Naive thymus-derived CD4-positive, alpha-beta T cell (primary cell): Measurements from ENCODE around the gene TSSC4. TPM values are rescaled to one million over a fixed set of nuclear protein-coding genes. Genes with fewer than 3 reads are reported as not detected.

Source experiments
- ATAC-seq: fragments of 150-1000 bp; cut with Tn5 transposase; 2 replicates; pipeline ENCODE4 v1.10.0; 2021; ENCODE audit warnings: mild to moderate bottlenecking, moderate library complexity
- CTCF ChIA-PET: fragments of 350-600 bp; sonication (Branson Sonifier 250); formaldehyde crosslinking; loops from one replicate; lab custom pipeline; 2021; ENCODE audit warnings: antibody characterized with exemption; lab: Charles Lee
- POLR2A ChIA-PET: fragments of 350-600 bp; sonication (Branson Sonifier 250); formaldehyde crosslinking; loops from one replicate; lab custom pipeline; 2021; ENCODE audit warnings: antibody characterized with exemption, inconsistent platforms; lab: Charles Lee
- DNase-seq, 9 donors: peaks; one replicate each; pipeline versions ENCODE4 v3.0.0 to v3.0.0-alpha.2; 2020 to 2022; ENCODE audit warnings: mixed read lengths in 1 of 9
- H3K27ac ChIP-seq: one replicate; pipeline ENCODE4 v1.7.0; 2013; ENCODE audit warnings: mild to moderate bottlenecking, low read depth, low read length, moderate library complexity
- H3K27me3 ChIP-seq, 2 donors: one replicate each; pipeline ENCODE4 v1.7.0; 2013; ENCODE audit warnings: low read length in 2 of 2, mild to moderate bottlenecking in 2 of 2, moderate library complexity in 2 of 2; ENCODE audit not compliant: control insufficient read depth in 2 of 2, insufficient read depth in 2 of 2
- H3K36me3 ChIP-seq, 3 experiments: 1 replicate in 2 of 3; 2 replicates in 1 of 3; pipeline ENCODE4 v1.7.0; 2013; ENCODE audit warnings: low read length in 3 of 3, mild to moderate bottlenecking in 3 of 3, moderate library complexity in 1 of 3; ENCODE audit not compliant: insufficient read depth in 3 of 3, control insufficient read depth in 2 of 3
- H3K4me1 ChIP-seq, 2 donors: one replicate each; pipeline ENCODE4 v1.7.0; 2013; ENCODE audit warnings: low read length in 2 of 2, mild to moderate bottlenecking in 2 of 2, moderate library complexity in 1 of 2; ENCODE audit not compliant: control insufficient read depth in 2 of 2, insufficient read depth in 2 of 2
- H3K4me3 ChIP-seq: 2 replicates; pipeline ENCODE4 v1.7.0; 2013; ENCODE audit warnings: mild to moderate bottlenecking, low read length
- H3K9me3 ChIP-seq, 3 experiments: 1 replicate in 2 of 3; 2 replicates in 1 of 3; pipeline ENCODE4 v1.7.0; 2013; ENCODE audit warnings: low read length in 3 of 3; ENCODE audit not compliant: control insufficient read depth in 2 of 3
- H3K27ac Mint-ChIP-seq, 9 donors: one replicate each; pipeline ENCODE4 v1.8.0; 2020 to 2022; ENCODE audit warnings: mixed read lengths in 9 of 9, mild to moderate bottlenecking in 8 of 9, moderate library complexity in 5 of 9, inconsistent platforms in 2 of 9
- H3K27me3 Mint-ChIP-seq, 5 donors: one replicate each; pipeline ENCODE4 v1.8.0; 2021 to 2022; ENCODE audit warnings: mixed read lengths in 5 of 5, mild to moderate bottlenecking in 1 of 5
- H3K36me3 Mint-ChIP-seq, 5 donors: one replicate each; pipeline ENCODE4 v1.8.0; 2020 to 2022; ENCODE audit warnings: mixed read lengths in 5 of 5, mild to moderate bottlenecking in 3 of 5, inconsistent platforms in 1 of 5
- H3K4me1 Mint-ChIP-seq, 7 donors: one replicate each; pipeline ENCODE4 v1.8.0; 2020 to 2022; ENCODE audit warnings: mixed read lengths in 7 of 7, mild to moderate bottlenecking in 3 of 7, inconsistent platforms in 1 of 7
- H3K4me3 Mint-ChIP-seq, 10 donors: one replicate each; pipeline ENCODE4 v1.8.0; 2020 to 2022; ENCODE audit warnings: mild to moderate bottlenecking in 10 of 10, mixed read lengths in 10 of 10, moderate library complexity in 6 of 10, inconsistent platforms in 2 of 10
- H3K9me3 Mint-ChIP-seq, 11 donors: one replicate each; pipeline ENCODE4 v1.8.0; 2020 to 2022; ENCODE audit warnings: mixed read lengths in 11 of 11, mild to moderate bottlenecking in 4 of 11, inconsistent platforms in 1 of 11, moderate library complexity in 1 of 11
- intact Hi-C, 2 donors: fragments of 100-400 bp; cut with micrococcal nuclease; formaldehyde crosslinking; loops; one replicate each; pipeline ENCODE4 v1.15.1; 2023
- polyA plus RNA-seq, 2 donors: library from polyadenylated mRNA; unstranded; fragments of 300-500 nt; fragmentation: Illumina TruSeq; gene quantifications; one replicate each; pipeline ENCODE4 v1.2.3, GENCODE V29; 2021
- total RNA-seq, 6 experiments: library from RNA in 5 of 6; stranded (reverse) in 5 of 6; gene quantifications; 1 replicate in 5 of 6; 2 replicates in 1 of 6; pipeline ENCODE4 v1.2.3 and lab custom pipeline; 2021 to 2026

Gene TSSC4
- total and polyA plus RNA-seq, 7 experiments from 2014 or later: 43.6 to 83.7 (median 51.7) TPM

- Histone ChIP-seq H3K9me3 (no peaks in the 10 kb centered on the region), H3K27ac (peak within 1 kb of the TSS; percentile 52), H3K4me3 (peak within 1 kb of the TSS; percentile 71), H3K36me3 (no peaks in the 10 kb centered on the region), H3K4me1 (peaks cover 22 to 56% of the 10 kb centered on the region in 2 donors), H3K27me3 (no peaks in the 10 kb centered on the region)
- Mint-ChIP-seq H3K36me3 (no peaks in the 10 kb centered on the region), H3K27me3 (peaks cover 0 to 25% (median 0%) of the 10 kb centered on the region in 5 donors), H3K9me3 (peaks cover 0 to 2% (median 0%) of the 10 kb centered on the region in 11 donors), H3K4me1 (peaks cover 22 to 53% (median 41%) of the 10 kb centered on the region in 7 donors), H3K4me3 (peak within 1 kb of the TSS; percentile 93 to 99 (median 96)), H3K27ac (peak within 1 kb of the TSS; percentile 73 to 92 (median 89))
- DNase-seq (peak; percentile 52 to 79 (median 72)), ATAC-seq (peak; percentile 60)
- intact Hi-C loops: loop anchor here (1.0 to 5.0 kb wide), 7 partner anchors 23 to 613 kb away; partner anchors contain the start of genes CARS1 (in 1 of the 2), CDKN1C (in 1 of the 2), NAP1L4 (in 1 of the 2) and TSSC4 (in 1 of the 2)
- CTCF ChIA-PET: interaction anchor here (1.6 to 1.7 kb wide), 2 partner anchors 21 to 87 kb away, joined by 3 to 8 read pairs; no protein-coding TSS in a partner anchor
- POLR2A ChIA-PET: interaction anchor here (0.5 to 2.0 kb wide), 4 partner anchors 22 to 155 kb away, joined by 3 to 7 read pairs (median 4); partner anchors contain the start of gene TSSC4
These were observed 43.6 kb downstream of the TSSC4 start, which contains the start of gene TRPM5 for GRCh38 chr11:2443881-2444820. TRPM5 (minus strand) TSS chr11:2444514; CDS start chr11:2423036, 21,478 bp downstream.

- H3K36me3 Mint-ChIP-seq: peaks cover 0 to 3% (median 0%) of the 10 kb centered on the region in 5 donors
- peaks cover 0 to 20% (median 0%) of the 10 kb centered on the region in 5 donors for H3K27me3 Mint-ChIP-seq
- H3K27ac Mint-ChIP-seq: peak within 1 kb of the TSS; percentile 73 to 92 (median 89)
- Histone ChIP-seq H3K4me1 (peaks cover 22 to 56% of the 10 kb centered on the region in 2 donors), H3K9me3 (no peaks in the 10 kb centered on the region), H3K4me3 (peak within 1 kb of the TSS; percentile 71), H3K36me3 (peaks cover 0 to 6% (median 0%) of the 10 kb centered on the region in 3 experiments), H3K27me3 (no peaks in the 10 kb centered on the region), H3K27ac (peak within 1 kb of the TSS; percentile 52)
- DNase-seq: peak in 8 of 9 donors; percentile 26 to 75 (median 46)
- ChIA-PET CTCF (interaction anchor here (0.8 to 1.6 kb wide), 5 partner anchors 20 to 443 kb away, joined by 3 to 4 read pairs (median 3); no protein-coding TSS in a partner anchor), POLR2A (interaction anchor here (0.7 to 2.0 kb wide), 6 partner anchors 20 to 87 kb away, joined by 3 to 7 read pairs (median 4); partner anchors contain the start of gene TSSC4)
- ATAC-seq: peak; percentile 74
- peaks cover 22 to 53% (median 41%) of the 10 kb centered on the region in 7 donors for H3K4me1 Mint-ChIP-seq
- H3K9me3 Mint-ChIP-seq: peaks cover 0 to 2% (median 0%) of the 10 kb centered on the region in 11 donors
- intact Hi-C loops: loop anchor here (1.0 to 5.0 kb wide), 8 partner anchors 22 to 612 kb away; partner anchors contain the start of genes CDKN1C (in 2 of the 2), TSSC4 (in 2 of the 2), CARS1 (in 1 of the 2) and NAP1L4 (in 1 of the 2)
- H3K4me3 Mint-ChIP-seq: peak within 1 kb of the TSS; percentile 93 to 99 (median 96)
These were observed 44.5 kb downstream of the TSSC4 start, which contains the start of gene KCNQ1 for GRCh38 chr11:2444821-2445745. KCNQ1 (plus strand) TSS chr11:2445008; CDS start chr11:2445099, 91 bp downstream.

- H3K27ac Mint-ChIP-seq: peak overlapping the region in 8 of 9 donors; percentile 78 to 92 (median 90)
- Histone ChIP-seq H3K4me3 (peak overlapping the region; percentile 71), H3K27ac (peak overlapping the region; percentile 52), H3K9me3 (no peaks in the 10 kb centered on the region), H3K27me3 (no peaks in the 10 kb centered on the region), H3K36me3 (peaks cover 0 to 10% (median 0%) of the 10 kb centered on the region in 3 experiments), H3K4me1 (peaks cover 22 to 56% of the 10 kb centered on the region in 2 donors)
- ChIA-PET CTCF (interaction anchor here (0.8 to 1.5 kb wide), 4 partner anchors 22 to 442 kb away, joined by 3 to 4 read pairs (median 4); no protein-coding TSS in a partner anchor), POLR2A (interaction anchor here (0.6 to 2.0 kb wide), 8 partner anchors 19 to 932 kb away, joined by 3 to 7 read pairs (median 4); partner anchors contain the start of gene TSSC4)
- peak overlapping the region; percentile 93 to 99 (median 96) for H3K4me3 Mint-ChIP-seq
- peak in 2 of 9 donors; percentile 8 to 32 for DNase-seq
- peaks cover 0 to 2% (median 0%) of the 10 kb centered on the region in 11 donors for H3K9me3 Mint-ChIP-seq
- intact Hi-C loops: loop anchor here (1.0 to 5.0 kb wide), 7 partner anchors 21 to 977 kb away; partner anchors contain the start of genes CARS1 (in 1 of the 2), CD81 (in 1 of the 2), CDKN1C (in 1 of the 2) and TSSC4 (in 1 of the 2)
- peaks cover 0 to 20% (median 0%) of the 10 kb centered on the region in 5 donors for H3K27me3 Mint-ChIP-seq
- no peak for ATAC-seq
- H3K36me3 Mint-ChIP-seq: peaks cover 0 to 6% (median 0%) of the 10 kb centered on the region in 5 donors
- H3K4me1 Mint-ChIP-seq: peaks cover 18 to 53% (median 41%) of the 10 kb centered on the region in 7 donors
These were observed 45.4 kb downstream of the TSSC4 start for GRCh38 chr11:2445746-2446551.

GRCh38 chr11:2446590-2447252, 46.2 kb downstream of the TSSC4 start:
- DNase-seq: peak in 3 of 9 donors; percentile 20 to 32 (median 30)
- intact Hi-C loops: loop anchor here (2.0 to 5.0 kb wide), 5 partner anchors 20 to 976 kb away; partner anchors contain the start of genes CD81 (in 1 of the 2) and CDKN1C (in 1 of the 2)
- ChIA-PET CTCF (interaction anchor here (1.3 to 1.4 kb wide), 2 partner anchors 21 to 22 kb away, joined by 3 to 4 read pairs; no protein-coding TSS in a partner anchor), POLR2A (interaction anchor here (0.6 to 1.5 kb wide), 4 partner anchors 21 to 932 kb away, joined by 3 to 6 read pairs (median 4); no protein-coding TSS in a partner anchor)
- Histone ChIP-seq H3K4me3 (peak overlapping the region; percentile 71), H3K4me1 (peaks cover 22 to 56% of the 10 kb centered on the region in 2 donors), H3K36me3 (peaks cover 0 to 10% (median 0%) of the 10 kb centered on the region in 3 experiments), H3K27me3 (no peaks in the 10 kb centered on the region), H3K27ac (peak overlapping the region; percentile 52), H3K9me3 (no peaks in the 10 kb centered on the region)
- H3K4me3 Mint-ChIP-seq: peak overlapping the region; percentile 93 to 99 (median 96)
- H3K4me1 Mint-ChIP-seq: peaks cover 18 to 52% (median 41%) of the 10 kb centered on the region in 7 donors
- H3K36me3 Mint-ChIP-seq: peaks cover 0 to 8% (median 0%) of the 10 kb centered on the region in 5 donors
- peak overlapping the region; percentile 78 to 95 (median 89) for H3K27ac Mint-ChIP-seq
- peaks cover 0 to 2% (median 0%) of the 10 kb centered on the region in 11 donors for H3K9me3 Mint-ChIP-seq
- no peak for ATAC-seq
- H3K27me3 Mint-ChIP-seq: peaks cover 0 to 20% (median 0%) of the 10 kb centered on the region in 5 donors
